Activated naive CD8-positive, alpha-beta T cell treated with anti-CD3 and anti-CD28 coated beads, Interleukin-2, amount 10 ng/mL, durations not matched to agents 7 days and 5 days (primary cell): Measurements from ENCODE around the gene SLC7A9. TPM values are rescaled to one million over a fixed set of nuclear protein-coding genes. Genes with fewer than 3 reads are reported as not detected.

Experiments
- ATAC-seq: fragments of 150-1000 bp; cut with Tn5 transposase; one replicate; pipeline ENCODE4 v1.10.0; 2021; ENCODE audit warnings: low read depth, moderate library complexity
- POLR2A ChIA-PET: fragments of 350-600 bp; sonication (Branson Sonifier 250); formaldehyde crosslinking; loops from one replicate; lab custom pipeline; 2021; ENCODE audit warnings: antibody characterized with exemption; lab: Charles Lee
- DNase-seq: peaks from one replicate; pipeline ENCODE4 v3.0.0; 2021
- H3K27ac Mint-ChIP-seq: one replicate; pipeline ENCODE4 v1.8.0; 2022; ENCODE audit warnings: mild to moderate bottlenecking, mixed read lengths
- H3K27me3 Mint-ChIP-seq: one replicate; pipeline ENCODE4 v1.8.0; 2022; ENCODE audit warnings: mild to moderate bottlenecking, moderate library complexity, mixed read lengths
- H3K36me3 Mint-ChIP-seq: one replicate; pipeline ENCODE4 v1.8.0; 2021; ENCODE audit warnings: mild to moderate bottlenecking, mixed read lengths
- H3K4me1 Mint-ChIP-seq: one replicate; pipeline ENCODE4 v1.8.0; 2021; ENCODE audit warnings: mixed read lengths
- H3K4me3 Mint-ChIP-seq: one replicate; pipeline ENCODE4 v1.8.0; 2022; ENCODE audit warnings: mild to moderate bottlenecking, moderate library complexity, mixed read lengths
- H3K9me3 Mint-ChIP-seq: one replicate; pipeline ENCODE4 v1.8.0; 2021; ENCODE audit warnings: mixed read lengths
- total RNA-seq, 2 experiments: library from RNA; stranded (reverse); gene quantifications; one replicate each; pipeline ENCODE4 v1.2.3, GENCODE V29; 2021

SLC7A9 gene
- total RNA-seq, 2 experiments from 2014 or later: 0.23 to 0.42 TPM

DNA sequence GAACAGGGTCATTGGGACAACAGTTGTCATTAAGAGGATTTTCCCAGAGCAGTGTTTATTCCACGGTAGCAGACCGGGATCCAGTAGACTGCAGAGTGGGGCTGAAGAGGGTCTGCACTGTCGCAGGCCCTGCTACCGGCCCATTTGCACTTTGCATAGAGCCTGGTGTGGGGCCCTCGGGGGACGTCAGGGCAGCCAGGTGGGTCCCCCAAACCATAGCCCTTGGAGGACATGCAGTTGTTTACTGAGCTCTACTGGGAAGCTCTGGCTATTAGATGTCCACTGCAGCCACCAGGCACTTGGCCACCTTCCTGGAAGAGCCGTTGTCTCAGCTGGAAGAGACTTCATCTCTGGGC lies 45.8 kb downstream of the SLC7A9 start:
- POLR2A ChIA-PET: no interaction called here
- DNase-seq (no peak), ATAC-seq (no peak)
- Mint-ChIP-seq H3K4me3 (no peak overlapping the region), H3K9me3 (no peaks in the 10 kb centered on the region), H3K4me1 (peaks cover 12% of the 10 kb centered on the region), H3K27ac (no peak overlapping the region), H3K27me3 (peaks cover 19% of the 10 kb centered on the region), H3K36me3 (no peaks in the 10 kb centered on the region)

DNA sequence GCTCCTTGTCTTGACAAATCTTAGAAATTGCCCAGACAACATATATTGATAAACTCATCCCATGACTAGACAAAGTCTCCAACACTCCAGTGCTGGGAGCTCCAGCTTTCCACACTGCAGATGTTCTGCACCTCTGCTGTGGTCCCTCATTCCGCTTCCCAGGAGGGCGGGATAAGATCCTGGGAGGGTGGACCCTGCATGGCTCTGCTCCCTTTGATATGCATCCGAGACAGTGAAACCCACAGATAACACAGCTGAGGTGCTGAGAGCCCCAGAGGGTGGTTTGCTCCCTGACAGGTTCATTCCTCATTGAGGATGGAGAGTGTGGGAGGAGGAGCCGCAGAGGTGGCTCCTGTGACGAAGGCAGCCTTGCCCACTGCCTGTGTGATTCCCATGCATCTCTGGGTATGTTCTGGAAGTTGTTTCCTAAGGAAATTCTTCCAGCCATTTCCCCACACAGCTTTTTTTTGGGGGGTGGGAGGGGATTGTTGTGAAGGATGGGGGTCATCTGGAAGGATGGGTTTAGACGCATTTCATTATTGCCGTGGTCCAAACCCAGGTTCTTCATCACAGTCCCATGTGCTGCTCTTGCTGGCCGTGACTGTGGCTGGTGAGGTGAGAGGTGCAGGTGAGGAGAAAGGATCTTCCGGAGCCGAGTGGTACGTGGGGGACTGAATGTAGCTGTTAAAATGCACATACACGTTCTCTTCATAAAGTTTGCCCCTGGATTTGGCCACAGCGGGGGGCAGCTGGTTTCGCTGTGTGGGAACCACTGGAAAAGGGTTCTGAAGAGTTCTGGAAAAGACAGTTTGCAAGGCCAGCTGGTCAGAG lies 46.4 kb downstream of the SLC7A9 start:
- DNase-seq: no peak
- H3K36me3 Mint-ChIP-seq: no peaks in the 10 kb centered on the region
- POLR2A ChIA-PET: no interaction called here
- H3K27ac Mint-ChIP-seq: no peak overlapping the region
- H3K27me3 Mint-ChIP-seq: peaks cover 18% of the 10 kb centered on the region
- no peak for ATAC-seq
- peaks cover 12% of the 10 kb centered on the region for H3K4me1 Mint-ChIP-seq
- H3K9me3 Mint-ChIP-seq: no peaks in the 10 kb centered on the region
- H3K4me3 Mint-ChIP-seq: no peak overlapping the region

DNA sequence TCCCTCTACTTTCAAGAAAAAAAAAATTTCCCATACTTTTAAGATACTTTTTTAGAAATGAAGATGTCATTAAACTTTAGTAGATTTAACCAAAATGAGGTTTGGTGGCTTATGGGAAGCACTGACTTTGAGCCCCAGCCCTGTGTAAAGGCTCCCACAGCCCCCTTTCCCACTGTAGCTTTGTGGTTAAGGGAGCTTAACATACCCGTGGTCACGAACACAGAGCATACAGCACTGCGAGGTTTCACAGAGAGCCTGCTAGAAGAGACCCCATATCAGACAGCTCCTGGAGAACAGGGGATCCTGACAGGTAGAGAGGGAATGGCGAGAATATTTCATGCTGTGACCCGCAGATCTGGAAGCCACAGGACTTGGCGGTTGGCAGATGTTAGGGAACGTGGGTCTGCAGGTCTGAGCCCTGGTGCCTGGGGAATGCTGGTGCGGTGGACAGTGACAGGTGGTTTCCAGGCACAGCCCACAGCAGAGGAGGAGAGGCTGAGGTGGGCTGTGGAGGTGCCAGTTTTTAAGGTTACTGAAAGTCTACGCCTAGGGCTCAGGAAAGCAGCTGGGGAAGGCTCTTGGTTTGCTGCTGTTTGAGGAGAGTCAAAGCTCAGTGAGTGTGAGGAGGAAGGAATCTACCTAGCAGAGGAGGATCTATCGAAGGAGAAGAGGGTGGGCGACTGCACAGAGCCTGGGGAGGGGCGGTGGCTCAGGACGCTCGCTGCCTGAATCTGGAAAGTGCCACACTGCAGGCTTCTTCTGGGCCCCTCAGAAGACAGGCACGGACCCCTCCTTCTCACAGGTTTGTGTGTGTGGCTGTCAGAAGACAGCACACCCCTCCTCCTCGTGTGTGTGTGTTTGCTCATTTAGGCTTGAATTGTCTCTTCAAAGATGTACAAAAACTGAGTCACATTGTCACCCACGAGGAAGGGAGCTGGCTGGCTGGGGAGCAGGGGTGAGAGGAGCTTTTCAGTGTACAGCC lies 49.9 kb downstream of the SLC7A9 start:
- ATAC-seq (peak; percentile 47), DNase-seq (no peak)
- Mint-ChIP-seq H3K27ac (peak overlapping the region; percentile 1), H3K27me3 (peaks cover 10% of the 10 kb centered on the region), H3K4me3 (peak overlapping the region; percentile 1), H3K4me1 (peaks cover 12% of the 10 kb centered on the region), H3K9me3 (no peaks in the 10 kb centered on the region), H3K36me3 (no peaks in the 10 kb centered on the region)
- POLR2A ChIA-PET: no interaction called here

DNA sequence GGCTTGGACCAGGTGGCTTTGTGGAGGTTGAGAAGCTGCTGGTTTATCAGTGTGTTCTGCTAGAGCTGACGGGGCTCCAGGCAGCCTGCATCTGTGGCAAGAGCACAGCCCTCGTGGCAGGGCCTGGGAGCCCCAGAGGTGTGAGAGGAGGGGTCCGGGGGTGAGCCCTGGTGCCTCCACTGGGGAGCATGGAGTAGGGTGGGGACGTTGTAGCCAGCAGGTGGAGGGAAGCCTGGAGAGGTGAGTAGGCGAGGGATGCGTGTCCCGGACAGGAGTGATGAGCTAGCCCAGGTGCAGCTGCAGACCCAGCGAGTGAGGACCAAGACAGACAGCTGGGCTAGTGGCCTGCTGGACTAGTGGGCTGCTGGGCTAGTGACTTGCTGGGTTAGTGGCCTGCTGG lies 51.0 kb downstream of the SLC7A9 start:
- Mint-ChIP-seq H3K4me3 (no peak overlapping the region), H3K4me1 (peaks cover 14% of the 10 kb centered on the region), H3K9me3 (no peaks in the 10 kb centered on the region), H3K36me3 (no peaks in the 10 kb centered on the region), H3K27me3 (peaks cover 10% of the 10 kb centered on the region), H3K27ac (peak overlapping the region; percentile 1)
- no peak for DNase-seq
- POLR2A ChIA-PET: no interaction called here
- no peak for ATAC-seq

DNA sequence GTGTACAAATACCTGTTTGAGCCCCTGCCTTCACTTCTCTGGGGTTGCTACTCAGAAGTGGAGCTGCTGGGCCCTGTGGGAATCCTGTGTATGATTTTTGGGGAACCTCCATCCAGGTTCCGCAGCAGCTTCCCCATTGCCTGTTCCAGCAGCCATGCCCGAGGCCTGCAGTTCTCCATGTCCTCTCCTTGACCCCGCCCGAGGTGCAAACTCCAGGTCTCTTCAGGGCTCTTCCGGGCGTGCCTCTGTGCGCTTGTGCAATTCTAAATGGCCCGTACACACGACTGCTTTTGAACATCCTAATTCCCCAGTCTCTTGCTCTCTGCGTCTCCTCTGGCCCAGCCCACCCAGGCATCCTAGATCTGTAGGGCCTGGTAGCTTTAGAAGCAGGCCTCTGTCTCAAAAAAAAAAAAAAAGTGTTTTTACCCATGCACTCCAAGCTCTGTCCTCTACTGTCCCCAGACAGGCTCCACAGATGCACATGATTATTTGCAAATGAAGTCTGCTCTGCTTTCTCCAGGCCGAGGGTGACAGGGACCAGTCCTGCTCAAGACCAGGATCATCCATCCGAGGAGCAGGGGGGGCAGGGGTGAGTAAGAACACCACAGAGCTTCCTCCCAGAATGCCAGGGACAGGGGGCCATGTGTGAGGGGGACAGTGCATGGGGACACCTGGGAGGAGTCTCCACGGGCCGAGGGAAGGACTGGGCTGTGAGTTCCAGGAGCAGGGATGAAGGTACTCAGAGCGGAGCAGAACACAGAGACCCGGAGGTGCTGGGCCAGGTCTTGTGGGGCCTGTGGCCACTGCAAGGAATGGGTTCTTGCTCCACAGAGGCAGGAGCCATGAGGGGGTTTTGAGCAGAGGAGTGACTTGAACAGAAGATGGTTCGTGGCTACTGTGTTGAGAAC lies 51.7 kb downstream of the SLC7A9 start:
- no peak for DNase-seq
- H3K9me3 Mint-ChIP-seq: no peaks in the 10 kb centered on the region
- POLR2A ChIA-PET: no interaction called here
- H3K4me1 Mint-ChIP-seq: peaks cover 14% of the 10 kb centered on the region
- H3K4me3 Mint-ChIP-seq: no peak overlapping the region
- H3K27ac Mint-ChIP-seq: peak overlapping the region; percentile 3
- no peaks in the 10 kb centered on the region for H3K36me3 Mint-ChIP-seq
- no peak for ATAC-seq
- H3K27me3 Mint-ChIP-seq: peaks cover 7% of the 10 kb centered on the region

DNA sequence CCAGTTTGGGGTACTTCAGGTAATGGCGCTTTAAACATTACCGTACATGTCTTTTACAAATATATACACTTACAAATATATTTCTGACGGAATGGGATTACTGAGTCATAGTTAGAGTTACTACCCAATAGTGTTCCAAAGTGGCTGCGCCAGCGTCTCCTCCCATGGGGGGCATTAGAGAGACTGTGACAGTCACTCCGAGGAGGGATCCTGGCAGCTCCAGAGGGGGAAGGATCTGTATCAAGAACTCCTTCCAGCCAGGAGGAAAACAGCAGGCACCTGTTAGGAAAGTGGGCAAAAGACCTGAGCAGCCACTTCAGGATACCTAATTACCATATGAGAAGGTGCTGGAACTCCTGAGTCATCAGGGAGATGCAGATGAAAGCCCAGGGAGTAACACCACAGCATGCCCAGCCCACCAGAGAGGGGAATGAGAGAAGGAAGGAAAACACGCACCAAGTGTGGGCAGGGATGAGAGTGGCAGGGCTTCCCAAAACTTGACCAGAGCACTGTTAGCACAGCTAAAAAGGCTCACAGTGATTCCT lies 52.9 kb downstream of the SLC7A9 start:
- POLR2A ChIA-PET: no interaction called here
- H3K36me3 Mint-ChIP-seq: no peaks in the 10 kb centered on the region

DNA sequence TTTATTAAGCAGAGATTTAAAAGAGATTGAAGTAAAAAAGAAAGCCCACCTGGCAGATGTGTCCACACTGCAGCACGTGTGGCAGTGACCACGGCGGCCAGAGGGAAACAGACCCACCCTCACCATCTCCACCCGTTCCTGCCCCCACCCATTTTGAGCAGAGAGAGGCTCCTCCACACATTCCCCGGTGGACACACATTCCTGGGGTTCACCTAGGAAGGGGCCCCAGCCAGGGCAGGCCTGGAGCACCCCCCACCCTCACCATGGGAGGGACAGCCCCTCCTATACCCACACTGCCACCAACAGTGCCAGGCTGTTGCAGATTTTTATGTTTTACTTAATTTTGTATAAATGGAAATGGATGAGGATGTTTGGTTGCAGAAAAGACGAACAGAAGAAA lies 54.9 kb downstream of the SLC7A9 start:
- Mint-ChIP-seq H3K4me3 (no peak overlapping the region), H3K27me3 (no peaks in the 10 kb centered on the region), H3K4me1 (peaks cover 9% of the 10 kb centered on the region), H3K27ac (no peak overlapping the region), H3K9me3 (no peaks in the 10 kb centered on the region), H3K36me3 (no peaks in the 10 kb centered on the region)
- DNase-seq (no peak), ATAC-seq (no peak)
- POLR2A ChIA-PET: no interaction called here

More for the DNA sequence above, 52.9 kb downstream of the SLC7A9 start:
- peaks cover 14% of the 10 kb centered on the region for H3K4me1 Mint-ChIP-seq
- H3K4me3 Mint-ChIP-seq: no peak overlapping the region
- DNase-seq: no peak
- peaks cover 5% of the 10 kb centered on the region for H3K27me3 Mint-ChIP-seq
- H3K27ac Mint-ChIP-seq: no peak overlapping the region
- no peak for ATAC-seq
- H3K9me3 Mint-ChIP-seq: no peaks in the 10 kb centered on the region

DNA sequence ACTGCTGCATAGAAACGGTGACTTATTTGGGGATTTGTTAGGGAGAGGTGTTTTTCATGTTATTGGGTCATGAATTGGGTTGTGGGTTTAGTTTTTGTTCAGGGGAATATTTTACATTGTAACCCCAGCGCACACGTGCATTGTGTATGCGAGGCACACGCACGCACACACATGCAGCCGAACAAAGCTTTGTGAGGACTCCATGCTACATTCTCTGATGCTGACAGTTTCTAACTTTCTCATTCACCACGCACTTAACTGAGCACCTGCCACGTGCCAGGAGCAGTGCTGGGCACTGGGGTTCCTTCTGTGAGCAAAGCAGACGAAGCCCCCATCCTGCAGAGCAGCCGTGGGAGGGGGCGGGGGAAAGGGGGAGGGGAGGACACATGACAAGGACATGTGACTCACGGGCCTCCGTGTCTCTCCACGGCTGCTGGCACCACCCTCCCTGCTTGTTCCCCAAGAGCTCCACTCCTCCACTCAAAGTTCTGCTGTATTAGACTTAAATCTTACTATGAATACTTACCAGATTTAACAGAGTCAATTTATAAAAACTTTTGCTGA lies 55.6 kb downstream of the SLC7A9 start:
- H3K4me1 Mint-ChIP-seq: peaks cover 12% of the 10 kb centered on the region
- ATAC-seq (no peak), DNase-seq (no peak)
- no peak overlapping the region for H3K4me3 Mint-ChIP-seq
- peaks cover 2% of the 10 kb centered on the region for H3K36me3 Mint-ChIP-seq
- H3K27me3 Mint-ChIP-seq: peaks cover 5% of the 10 kb centered on the region
- no peak overlapping the region for H3K27ac Mint-ChIP-seq
- no peaks in the 10 kb centered on the region for H3K9me3 Mint-ChIP-seq
- POLR2A ChIA-PET: no interaction called here

DNA sequence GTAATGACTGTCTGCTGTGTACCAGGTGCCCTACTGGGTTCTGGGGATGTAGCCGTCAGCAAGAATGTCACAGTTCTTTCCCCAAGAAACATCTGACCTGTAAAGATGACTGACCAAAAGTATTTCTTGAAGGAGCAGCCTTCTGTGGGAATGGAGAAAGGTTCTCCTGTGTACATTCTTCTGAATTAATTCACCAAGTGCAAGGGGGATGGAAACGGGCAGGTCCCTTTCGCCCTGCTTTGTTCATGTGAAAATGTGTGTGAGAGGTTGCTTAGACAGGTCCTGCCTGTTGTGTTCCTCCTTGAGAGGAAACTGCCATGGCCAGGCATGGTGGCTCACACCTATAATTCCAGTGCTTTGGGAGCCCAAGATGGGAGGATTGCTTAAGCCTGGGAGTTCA lies 57.0 kb downstream of the SLC7A9 start:
- no peak overlapping the region for H3K4me3 Mint-ChIP-seq
- H3K4me1 Mint-ChIP-seq: peaks cover 12% of the 10 kb centered on the region

DNA sequence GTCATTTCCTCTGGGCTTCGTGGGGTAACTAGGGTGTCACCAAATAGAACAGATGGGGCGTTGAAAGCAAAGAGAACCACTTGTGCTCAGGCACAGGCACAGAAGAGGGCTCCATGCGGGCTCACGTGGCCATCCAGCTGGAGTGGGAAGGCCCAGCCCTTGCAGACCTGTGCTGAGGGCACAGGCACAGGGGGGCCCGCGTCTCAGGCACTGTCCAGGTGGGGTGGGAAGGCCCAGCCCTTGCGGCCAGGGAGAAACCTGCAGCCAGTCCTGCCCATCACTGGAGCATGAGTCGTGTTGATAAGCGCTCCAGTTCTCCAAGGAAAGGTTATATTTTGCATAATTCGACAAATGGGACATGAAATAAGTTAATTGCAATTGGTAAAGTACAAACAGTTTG lies 57.5 kb downstream of the SLC7A9 start:
- ATAC-seq (no peak), DNase-seq (no peak)
- POLR2A ChIA-PET: no interaction called here
- H3K9me3 Mint-ChIP-seq: no peaks in the 10 kb centered on the region
- no peak overlapping the region for H3K27ac Mint-ChIP-seq
- H3K27me3 Mint-ChIP-seq: peaks cover 5% of the 10 kb centered on the region
- peaks cover 12% of the 10 kb centered on the region for H3K4me1 Mint-ChIP-seq
- H3K4me3 Mint-ChIP-seq: no peak overlapping the region
- H3K36me3 Mint-ChIP-seq: peaks cover 2% of the 10 kb centered on the region

More for the DNA sequence above, 57.0 kb downstream of the SLC7A9 start:
- POLR2A ChIA-PET: no interaction called here
- Mint-ChIP-seq H3K36me3 (peaks cover 2% of the 10 kb centered on the region), H3K27ac (no peak overlapping the region), H3K9me3 (no peaks in the 10 kb centered on the region), H3K27me3 (peaks cover 5% of the 10 kb centered on the region)
- DNase-seq: no peak
- ATAC-seq: no peak

DNA sequence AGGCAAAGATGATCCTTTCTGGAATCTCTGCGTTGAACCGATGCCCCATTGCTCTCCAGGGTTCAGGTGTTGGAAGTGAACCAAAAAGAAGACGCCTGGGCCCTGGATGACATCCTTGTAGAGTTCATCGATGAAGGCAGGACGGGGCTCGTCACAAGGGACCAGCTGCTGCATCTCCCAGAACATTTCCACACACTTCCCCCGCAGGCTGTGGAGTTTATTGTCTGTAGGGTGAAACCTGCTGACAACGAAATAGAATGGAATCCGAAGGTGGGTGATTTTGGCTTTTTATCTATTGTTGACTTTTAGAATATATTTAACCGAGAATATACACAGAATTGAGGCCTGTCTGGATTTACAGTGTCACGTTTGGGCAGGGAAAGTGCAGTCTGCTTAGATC lies 58.4 kb downstream of the SLC7A9 start:
- H3K9me3 Mint-ChIP-seq: no peaks in the 10 kb centered on the region
- no peak overlapping the region for H3K4me3 Mint-ChIP-seq
- H3K27me3 Mint-ChIP-seq: peaks cover 5% of the 10 kb centered on the region
- DNase-seq: no peak
- H3K36me3 Mint-ChIP-seq: peaks cover 2% of the 10 kb centered on the region
- ATAC-seq: no peak
- H3K4me1 Mint-ChIP-seq: peaks cover 12% of the 10 kb centered on the region
- POLR2A ChIA-PET: no interaction called here
- no peak overlapping the region for H3K27ac Mint-ChIP-seq

DNA sequence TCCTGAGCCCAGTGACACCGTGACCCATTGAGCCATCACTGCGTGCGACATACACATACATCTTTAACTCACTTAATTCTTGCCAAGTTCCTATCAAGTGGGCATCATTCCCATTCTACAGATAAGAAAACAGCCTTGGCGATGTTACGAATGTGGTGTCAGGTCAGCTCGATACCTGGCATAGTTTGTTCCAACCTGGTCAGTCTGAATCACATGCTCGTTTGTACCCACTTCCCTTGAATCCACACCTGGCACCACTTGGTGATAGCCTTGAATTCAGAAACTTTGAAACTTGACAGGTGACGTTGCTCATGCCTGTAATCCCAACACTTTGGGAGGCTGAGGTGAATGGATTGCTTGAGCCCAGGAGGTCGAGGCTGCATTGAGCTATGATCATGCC lies 59.1 kb downstream of the SLC7A9 start:
- Mint-ChIP-seq H3K27me3 (peaks cover 5% of the 10 kb centered on the region), H3K27ac (no peak overlapping the region), H3K36me3 (peaks cover 2% of the 10 kb centered on the region), H3K4me3 (no peak overlapping the region), H3K4me1 (peaks cover 12% of the 10 kb centered on the region), H3K9me3 (no peaks in the 10 kb centered on the region)
- DNase-seq (no peak), ATAC-seq (no peak)
- POLR2A ChIA-PET: no interaction called here
